GM10266 (cell line): ENCODE results near the gene PPARGC1A.

ENCODE experiments used
- DNase-seq: peaks from one replicate; pipeline ENCODE4 v3.0.0; 2012; ENCODE audit errors: extremely low spot score
- TF ChIP-seq, protein P1 (sequence below): IDR thresholded peaks from 2 replicates; pipeline ENCODE4 v1.5.1; 2012; ENCODE audit warnings: mild to moderate bottlenecking, low read depth; ENCODE audit not compliant: control insufficient read depth, insufficient read depth; ENCODE audit errors: missing control alignments

PPARGC1A gene

DNA sequence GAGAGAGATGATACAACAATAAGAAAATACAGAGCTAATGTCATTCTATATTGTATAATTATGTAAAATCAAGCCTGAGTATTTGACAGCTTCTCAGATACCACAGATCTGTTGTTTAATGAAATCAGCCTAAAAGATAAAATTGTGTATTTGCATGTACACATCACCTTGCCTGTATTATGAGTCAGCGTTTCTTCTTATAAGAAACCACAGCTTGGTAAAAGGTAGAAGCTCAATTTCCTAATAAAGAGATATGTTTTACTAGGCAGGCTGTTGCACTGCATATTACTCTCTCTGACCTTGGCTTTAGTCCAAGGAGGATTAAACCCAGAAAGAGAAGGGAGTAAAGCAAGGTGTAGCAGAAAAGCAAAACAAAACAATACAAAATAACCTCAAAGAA is 121.3 kb downstream of the PPARGC1A start:
- no peak for DNase-seq
- TF ChIP-seq, protein P1, sequence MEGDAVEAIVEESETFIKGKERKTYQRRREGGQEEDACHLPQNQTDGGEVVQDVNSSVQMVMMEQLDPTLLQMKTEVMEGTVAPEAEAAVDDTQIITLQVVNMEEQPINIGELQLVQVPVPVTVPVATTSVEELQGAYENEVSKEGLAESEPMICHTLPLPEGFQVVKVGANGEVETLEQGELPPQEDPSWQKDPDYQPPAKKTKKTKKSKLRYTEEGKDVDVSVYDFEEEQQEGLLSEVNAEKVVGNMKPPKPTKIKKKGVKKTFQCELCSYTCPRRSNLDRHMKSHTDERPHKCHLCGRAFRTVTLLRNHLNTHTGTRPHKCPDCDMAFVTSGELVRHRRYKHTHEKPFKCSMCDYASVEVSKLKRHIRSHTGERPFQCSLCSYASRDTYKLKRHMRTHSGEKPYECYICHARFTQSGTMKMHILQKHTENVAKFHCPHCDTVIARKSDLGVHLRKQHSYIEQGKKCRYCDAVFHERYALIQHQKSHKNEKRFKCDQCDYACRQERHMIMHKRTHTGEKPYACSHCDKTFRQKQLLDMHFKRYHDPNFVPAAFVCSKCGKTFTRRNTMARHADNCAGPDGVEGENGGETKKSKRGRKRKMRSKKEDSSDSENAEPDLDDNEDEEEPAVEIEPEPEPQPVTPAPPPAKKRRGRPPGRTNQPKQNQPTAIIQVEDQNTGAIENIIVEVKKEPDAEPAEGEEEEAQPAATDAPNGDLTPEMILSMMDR: no peak

DNA sequence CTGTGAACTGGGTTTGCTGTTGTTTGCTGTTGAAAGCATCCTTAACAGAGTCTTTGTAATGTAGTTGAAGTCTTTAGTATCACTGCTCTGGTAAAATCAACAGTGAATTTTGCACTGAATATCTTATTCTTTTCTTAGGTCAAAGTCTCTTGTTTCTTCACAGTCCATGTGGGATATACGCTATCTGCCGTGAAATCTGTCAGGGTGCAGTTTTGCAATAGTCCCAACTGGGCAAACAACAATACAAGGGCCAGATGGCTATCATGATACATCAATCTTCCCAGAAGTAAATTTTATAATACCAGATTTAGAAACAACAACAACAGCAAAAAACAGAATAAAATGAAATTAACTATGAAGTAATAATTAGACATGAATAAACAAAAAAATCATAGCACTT is 123.5 kb downstream of the PPARGC1A start:
- TF ChIP-seq, protein P1: no peak
- no peak for DNase-seq

GRCh38 chr4:23763559-23763958 is 126.3 kb downstream of the PPARGC1A start:
- TF ChIP-seq, protein P1: no peak
- no peak for DNase-seq

GRCh38 chr4:23762551-23762950 is 127.3 kb downstream of the PPARGC1A start:
- no peak for DNase-seq
- TF ChIP-seq, protein P1: no peak

DNA sequence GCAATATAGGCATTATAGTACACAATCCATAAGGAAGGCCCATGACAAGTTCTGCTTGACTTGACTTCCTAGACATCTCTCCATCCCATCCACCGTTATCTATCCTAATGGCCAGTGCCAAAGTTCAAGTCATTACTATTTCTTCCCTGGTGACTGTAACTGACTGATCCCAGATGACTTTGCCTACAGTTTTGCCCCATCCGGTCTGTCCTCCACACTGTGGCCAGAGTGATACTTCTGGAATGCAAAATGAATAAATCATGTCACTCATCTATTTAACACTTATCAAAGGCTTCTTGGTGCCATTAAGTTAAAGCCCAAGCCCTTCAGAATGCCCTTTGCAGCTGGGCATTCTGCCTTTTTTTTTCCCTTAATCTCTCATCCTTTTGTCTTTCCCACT is 130.8 kb downstream of the PPARGC1A start:
- DNase-seq: no peak
- TF ChIP-seq, protein P1: no peak

- no peak for DNase-seq
- TF ChIP-seq, protein P1: no peak
Observed at GRCh38 chr4:23754688-23755087, 135.2 kb downstream of the PPARGC1A start.

DNA sequence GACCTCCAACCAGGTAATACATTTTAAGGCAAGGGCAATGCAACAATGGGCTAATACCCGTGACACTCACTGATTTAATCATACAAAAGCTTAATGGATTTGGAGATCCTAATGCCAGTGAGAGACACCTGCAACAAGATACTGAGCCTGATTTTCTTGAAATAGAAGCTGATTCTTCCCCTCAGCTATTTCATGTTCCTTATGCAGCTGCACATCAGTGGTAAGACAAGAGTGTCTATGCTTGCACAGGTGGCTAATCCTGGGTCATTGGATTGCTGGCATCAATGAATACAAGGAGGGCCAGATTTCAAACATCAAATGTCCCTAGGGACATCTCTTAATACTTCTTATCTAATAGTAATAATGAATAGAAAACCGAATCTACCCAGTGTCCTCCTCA is 139.7 kb downstream of the PPARGC1A start:
- TF ChIP-seq, protein P1: no peak
- no peak for DNase-seq
